PFSK-1 (cell line): ENCODE measurements around the gene AVPR1A.

ENCODE experiments used
- FOXP2 ChIP-seq: optimal IDR thresholded peaks from 2 replicates; pipeline ENCODE3; 2011; ENCODE audit warnings: borderline replicate concordance, control low read depth, inconsistent platforms; ENCODE audit not compliant: insufficient read depth; ENCODE audit errors: extremely low read length, extremely low read depth
- POLR2AphosphoS5 ChIP-seq: IDR thresholded peaks from 2 replicates; pipeline ENCODE4 v1.6.1; 2012; ENCODE audit warnings: low read depth, mild to moderate bottlenecking, control low read depth, low read length, moderate library complexity
- REST ChIP-seq, 2 experiments: IDR thresholded peaks; 2 replicates each; pipeline versions ENCODE4 v1.6.1 to v1.8.0; 2011 to 2012; ENCODE audit warnings: low read depth in 2 of 2, low read length in 2 of 2, control low read depth in 1 of 2, inconsistent platforms in 1 of 2, mild to moderate bottlenecking in 1 of 2, moderate library complexity in 1 of 2; ENCODE audit not compliant: insufficient read depth in 1 of 2
- SIN3A ChIP-seq: IDR thresholded peaks from 2 replicates; pipeline ENCODE4 v1.6.1; 2012; ENCODE audit warnings: mild to moderate bottlenecking, low read length, moderate library complexity, borderline replicate concordance; ENCODE audit not compliant: insufficient read depth
- TAF1 ChIP-seq: IDR thresholded peaks from 2 replicates; pipeline ENCODE4 v1.6.1; 2012; ENCODE audit warnings: low read length, control low read depth, borderline replicate concordance; ENCODE audit not compliant: insufficient read depth

GRCh38 chr12:63179224-63179623, 28.2 kb upstream of the AVPR1A start:
- no peak for TF ChIP-seq POLR2AphosphoS5
- TF ChIP-seq REST (IDR thresholded peaks at IDR 0.05; ENCODE audit: insufficient read depth in 1 of 2, low read depth in 2 of 2, low read length in 2 of 2), result no peak
- no peak for TF ChIP-seq TAF1
- TF ChIP-seq SIN3A, result no peak
- no peak for TF ChIP-seq FOXP2
